Measurements from ENCODE around the gene SLC9A9.
"Not testable (repeated sequence)": the region's sequence is repeated elsewhere in the genome, so short reads cannot be mapped to it uniquely, and the experiment has no call there.

The SLC9A9 gene

DNA sequence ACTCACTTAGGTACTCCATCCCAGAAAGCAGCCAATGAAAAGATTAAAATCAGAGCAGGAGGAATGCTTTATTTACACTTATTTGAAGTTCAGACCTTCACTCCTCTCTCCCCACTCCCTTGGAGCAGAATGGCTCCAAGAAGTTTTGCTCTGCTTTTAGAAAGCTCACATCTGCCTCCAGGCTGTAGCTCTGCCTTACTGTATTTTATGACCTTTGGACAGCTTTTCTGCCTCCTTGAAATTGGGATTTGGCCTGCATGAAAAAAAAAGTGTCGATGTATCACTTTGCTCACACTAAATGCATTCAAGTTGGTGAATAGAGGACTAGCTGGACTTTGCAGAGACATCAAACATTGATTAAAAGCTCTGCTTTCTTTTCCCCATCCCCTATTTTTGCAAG, 95.3 kb downstream of the SLC9A9 start:
- DNase-seq = no peak

- DNase-seq = no peak
Measured at GRCh38 chr3:143751643-143752178, 96.6 kb downstream of the SLC9A9 start.

- no peak for DNase-seq
Measured at GRCh38 chr3:143750841-143751240, 97.4 kb downstream of the SLC9A9 start.

- no peak for DNase-seq
Measured at GRCh38 chr3:143749926-143750325, 98.3 kb downstream of the SLC9A9 start.

- no peak for DNase-seq
Measured at GRCh38 chr3:143737065-143737464, 111.2 kb downstream of the SLC9A9 start.

DNA sequence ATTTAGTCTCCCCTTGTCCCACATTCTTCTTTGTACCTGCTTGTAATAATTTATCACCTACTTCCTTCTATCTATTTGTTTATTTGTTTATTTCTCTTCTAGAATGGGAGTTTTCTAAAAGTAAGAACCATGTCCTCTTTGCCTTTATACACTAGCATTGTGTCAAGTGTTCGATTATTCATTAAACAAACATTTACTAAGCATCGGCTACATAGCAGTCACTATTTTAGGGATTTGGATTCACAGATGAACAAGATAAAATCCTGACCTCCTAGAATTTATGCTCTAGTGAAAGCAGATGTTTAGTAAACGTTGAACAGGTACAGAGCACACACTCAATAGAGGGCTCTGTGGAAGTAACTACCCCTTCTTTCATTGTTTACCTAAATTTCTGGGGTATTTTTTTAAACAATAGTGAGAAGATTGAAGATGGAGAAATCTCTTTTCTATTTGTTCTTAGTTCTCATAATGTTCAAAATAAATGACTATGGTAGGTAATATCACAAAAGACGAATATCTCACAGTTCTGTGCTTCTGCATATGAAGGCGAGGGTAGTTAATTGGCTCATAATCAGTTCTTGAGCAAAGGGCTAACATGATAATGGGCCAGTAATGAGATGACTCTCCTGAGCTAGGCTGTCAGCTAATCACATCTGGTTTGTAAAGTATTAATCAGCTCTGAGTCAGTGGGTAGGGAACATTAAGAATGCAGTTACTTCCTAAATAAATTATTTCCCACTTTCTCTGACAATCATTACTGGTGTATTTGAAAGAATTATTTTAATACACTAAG, 111.9 kb downstream of the SLC9A9 start:
- no peak for DNase-seq

DNA sequence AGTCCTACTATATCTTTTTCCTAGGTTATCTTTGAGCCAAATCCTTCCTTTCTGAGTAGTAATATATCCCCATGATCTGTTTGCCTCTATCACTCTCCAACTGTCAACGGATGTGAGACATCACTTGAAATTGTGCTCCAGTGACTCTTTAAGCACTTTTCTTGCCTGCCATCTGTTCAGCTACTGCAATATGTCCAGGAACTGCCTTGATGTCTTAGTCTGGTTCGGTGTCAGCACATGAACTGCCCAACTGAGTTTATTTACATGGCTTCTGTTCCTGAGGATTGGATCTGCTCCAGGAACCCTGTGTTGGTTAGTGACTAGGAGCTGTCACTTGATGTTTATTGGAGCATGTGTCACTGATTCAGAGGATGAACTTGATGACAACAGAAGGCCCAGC, 116.5 kb downstream of the SLC9A9 start:
- DNase-seq = no peak

DNA sequence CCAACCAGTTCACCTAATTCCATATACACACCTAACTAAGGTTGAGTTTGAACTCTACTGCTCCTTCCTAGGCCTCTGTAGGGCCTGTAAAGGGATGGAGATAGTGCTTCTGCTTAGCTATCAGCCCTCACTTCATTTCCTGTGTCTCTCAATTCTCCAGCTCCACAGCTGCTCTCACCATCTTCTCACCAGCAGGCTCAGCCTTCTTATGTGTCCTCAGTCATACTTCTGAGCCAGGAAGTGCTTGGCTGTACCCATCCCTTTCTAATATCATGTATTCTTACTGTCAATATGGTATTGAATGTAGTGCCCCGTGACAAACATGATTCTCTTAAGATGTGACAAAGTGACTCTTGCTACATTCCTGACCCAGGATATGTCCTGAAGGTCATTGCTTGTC, 116.9 kb downstream of the SLC9A9 start:
- no peak for DNase-seq

DNA sequence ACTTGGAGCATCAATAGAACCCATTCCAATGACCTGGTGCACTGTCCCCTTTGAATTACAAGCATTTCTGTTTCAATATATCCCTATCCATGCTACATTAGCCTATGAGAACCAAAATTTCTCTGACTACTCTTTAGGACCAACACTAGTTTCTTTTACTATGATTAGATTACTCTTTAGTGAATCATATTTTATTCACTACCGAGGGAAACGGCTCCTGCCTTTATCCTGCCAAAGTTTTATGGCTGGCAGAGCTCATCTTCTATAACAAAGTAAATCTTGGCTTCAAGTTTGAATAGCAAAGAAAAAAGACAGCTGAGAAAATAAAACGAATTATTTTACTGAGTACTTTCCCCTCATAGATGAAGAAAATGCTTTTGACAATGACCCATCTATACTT, 120.9 kb downstream of the SLC9A9 start:
- DNase-seq = no peak

DNA sequence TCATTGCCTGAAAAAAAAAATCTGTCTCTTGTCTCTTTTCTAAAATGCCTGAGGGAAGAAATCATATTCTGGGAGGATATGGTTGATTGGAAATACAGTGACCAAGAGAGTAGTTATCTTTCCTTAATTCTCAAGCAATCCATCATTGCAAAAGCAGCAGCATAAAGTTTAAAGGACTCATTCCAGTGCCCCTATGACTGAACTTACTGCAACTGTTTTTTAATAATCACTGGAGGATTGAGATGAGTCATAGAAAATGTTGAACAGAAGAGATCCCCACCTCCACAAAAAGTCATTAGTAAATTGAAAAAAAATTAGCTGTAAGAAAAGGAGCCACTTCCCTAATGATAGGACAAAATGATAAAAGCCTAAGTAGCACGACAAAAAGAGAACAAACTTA, 121.5 kb downstream of the SLC9A9 start:
- DNase-seq = no peak

GRCh38 chr3:143720381-143720780, 127.9 kb downstream of the SLC9A9 start:
- no peak for DNase-seq

DNA sequence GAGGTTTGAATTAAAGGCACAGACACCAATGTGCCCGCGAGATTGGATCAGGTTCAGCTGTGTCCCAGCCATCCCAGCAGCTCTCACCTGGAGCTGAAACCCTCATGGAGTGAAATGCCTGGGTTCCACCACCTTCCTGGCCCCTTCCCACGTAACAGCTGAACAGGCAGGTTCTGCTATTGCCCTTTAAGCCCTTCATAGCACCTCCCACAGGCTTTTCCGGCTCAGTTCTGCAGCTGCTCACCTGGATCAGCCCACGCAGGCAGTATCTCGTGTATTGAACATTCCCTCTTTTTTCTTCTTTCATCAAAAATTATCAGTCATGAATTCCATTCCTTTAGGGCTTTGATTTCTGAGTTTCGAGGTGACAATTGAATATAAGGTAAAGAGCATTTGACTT, 129.8 kb downstream of the SLC9A9 start:
- no peak for DNase-seq

- no peak for DNase-seq
Measured at GRCh38 chr3:143716731-143717130, 131.5 kb downstream of the SLC9A9 start.

DNA sequence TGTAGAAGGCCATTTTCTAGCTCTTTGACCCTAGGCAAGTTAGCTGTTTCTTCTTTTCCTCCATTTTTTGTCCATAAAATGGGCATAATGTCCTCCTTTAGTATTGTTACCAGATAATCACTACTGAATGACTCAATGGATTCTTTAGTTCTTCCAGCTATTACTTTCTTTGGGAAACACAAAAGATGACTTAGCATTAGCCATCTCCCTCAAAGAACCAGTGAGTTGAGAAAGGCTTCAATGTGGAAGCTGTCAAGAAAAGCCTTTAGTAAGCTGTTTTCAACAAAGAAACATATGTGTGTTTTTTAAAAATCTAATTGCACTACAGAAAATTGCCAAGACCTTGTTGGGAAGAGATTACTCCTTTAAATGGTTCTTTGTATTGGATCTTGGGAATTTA, 135.7 kb downstream of the SLC9A9 start:
- no peak for DNase-seq

GRCh38 chr3:143707848-143708247, 140.4 kb downstream of the SLC9A9 start:
- no peak for DNase-seq

GRCh38 chr3:143700431-143700975, 147.8 kb downstream of the SLC9A9 start:
- no peak for DNase-seq

DNA sequence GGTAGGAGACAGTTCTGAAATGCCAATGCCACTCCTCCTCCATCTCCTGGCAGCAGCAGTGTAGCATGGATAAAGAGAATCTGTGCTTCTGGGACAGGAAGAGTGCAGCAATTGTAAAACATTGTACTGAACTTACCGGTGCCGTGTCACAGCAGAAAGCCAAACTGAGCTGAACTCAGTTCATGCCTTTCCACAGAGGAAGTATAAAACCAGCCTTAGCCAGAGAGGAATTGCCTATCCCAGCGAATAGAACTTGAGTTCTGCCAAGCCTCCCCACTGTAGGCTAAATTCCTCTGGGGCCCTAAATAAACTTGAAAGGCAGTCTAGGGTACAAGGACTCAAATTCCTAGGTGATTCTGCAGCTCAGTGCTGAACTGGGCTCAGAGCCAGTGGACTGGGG, 148.8 kb downstream of the SLC9A9 start:
- DNase-seq = no peak

- no peak for DNase-seq
Measured at GRCh38 chr3:143698682-143699303, 149.5 kb downstream of the SLC9A9 start.

DNA sequence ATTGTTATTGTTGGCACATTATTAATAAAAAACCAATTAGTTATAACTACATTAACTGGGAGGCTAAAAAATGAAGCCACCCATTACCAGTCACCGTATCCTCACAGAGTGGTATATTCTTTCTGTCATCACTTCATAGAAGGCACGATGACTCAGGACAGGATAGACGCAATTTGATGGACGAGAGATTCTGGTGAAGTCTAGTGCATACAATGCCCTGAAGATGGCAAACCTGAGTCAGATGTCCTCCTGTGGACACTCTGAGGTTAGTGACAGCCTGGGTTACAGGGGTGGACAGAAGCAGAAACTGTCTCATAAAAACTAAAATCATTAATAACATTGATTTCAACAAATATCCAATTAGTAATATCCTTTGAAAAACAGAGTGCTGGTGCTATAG, 150.3 kb downstream of the SLC9A9 start:
- no peak for DNase-seq

DNA sequence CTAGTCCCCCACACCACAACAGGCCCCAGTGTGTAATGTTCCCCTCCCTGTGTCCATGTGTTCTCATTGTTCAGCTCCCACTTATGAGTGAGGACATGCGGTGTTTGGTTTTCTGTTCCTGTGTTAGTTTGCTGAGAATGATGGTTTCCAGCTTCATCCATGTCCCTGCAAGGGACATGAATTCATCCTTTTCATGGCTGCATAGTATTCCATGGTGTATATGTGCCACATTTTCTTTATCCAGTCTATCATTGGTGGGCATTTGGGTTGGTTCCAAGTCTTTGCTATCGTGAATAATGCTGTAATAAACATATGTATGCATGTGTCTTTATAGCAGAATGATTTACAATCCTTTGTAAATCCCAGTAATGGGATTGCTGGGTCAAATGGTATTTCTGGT, 152.9 kb downstream of the SLC9A9 start:
- not testable (repeated sequence) for DNase-seq

- DNase-seq = no peak
Measured at GRCh38 chr3:143693506-143693905, 154.8 kb downstream of the SLC9A9 start.

DNA sequence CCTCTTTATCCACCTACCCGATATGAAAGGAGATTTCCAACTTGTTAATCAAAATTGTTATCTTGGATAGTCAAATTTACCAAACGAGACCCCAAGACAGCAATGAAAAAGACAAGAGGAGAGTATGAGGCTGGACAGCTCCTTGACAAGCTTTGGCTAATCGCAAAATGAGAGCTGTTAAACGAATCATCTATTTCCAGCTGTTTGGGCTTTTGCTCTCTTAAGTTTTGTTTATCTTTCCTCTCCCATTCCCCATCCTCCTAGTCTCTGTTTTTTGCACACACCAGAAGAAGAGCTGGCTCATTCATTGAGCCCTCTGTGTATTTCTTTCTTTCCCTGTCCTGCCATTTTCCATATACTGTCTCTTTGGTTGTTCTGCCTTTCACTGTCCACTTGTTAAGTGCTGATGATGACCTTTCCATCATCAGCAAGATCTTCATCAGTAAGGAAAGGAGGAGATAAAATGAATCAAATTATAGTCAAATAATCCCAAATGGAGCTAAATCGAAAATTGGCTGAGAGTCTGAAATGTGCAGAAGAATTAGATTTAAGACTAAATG, 161.6 kb downstream of the SLC9A9 start:
- no peak for DNase-seq

DNA sequence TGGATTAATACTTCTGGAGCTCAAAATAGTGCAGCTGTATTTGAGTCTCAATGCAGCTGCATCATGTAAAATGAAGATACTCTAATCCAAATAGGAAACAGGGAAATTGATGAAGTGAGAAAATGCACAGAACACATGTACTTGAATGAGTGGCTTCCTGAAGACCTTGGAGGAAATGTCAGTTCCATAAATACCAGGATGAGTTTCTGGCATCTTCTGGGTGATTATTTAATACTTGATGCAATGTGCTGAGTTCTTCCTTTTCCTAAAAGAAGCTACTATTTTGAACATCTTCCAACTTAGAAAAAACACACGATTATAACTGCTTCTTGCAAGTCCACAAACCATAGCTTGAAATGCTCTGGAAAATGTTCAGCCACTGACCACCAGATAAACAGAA, 162.8 kb downstream of the SLC9A9 start:
- DNase-seq = no peak

- DNase-seq = no peak
Measured at GRCh38 chr3:143677430-143677829, 170.8 kb downstream of the SLC9A9 start.
